PC-3 (cell line): ENCODE data around the gene CDKN3.

Experiments used
- EZH2 ChIP-seq: fragments of 300-600 bp; sonication (generic); IDR thresholded peaks from one replicate; pipeline ENCODE4 v1.6.1; 2017; ENCODE audit warnings: antibody characterized with exemption, mild to moderate bottlenecking, low read length; ENCODE audit not compliant: unreplicated experiment
- EZH2phosphoT487 ChIP-seq: fragments of 300-600 bp; sonication (generic); IDR thresholded peaks from 2 replicates; pipeline ENCODE4 v1.6.1; 2018; ENCODE audit warnings: mild to moderate bottlenecking, antibody characterized with exemption, low read length, borderline replicate concordance
- TF ChIP-seq, protein P1 (sequence below): fragments of 300-600 bp; sonication (generic); conservative IDR thresholded peaks from 2 replicates; pipeline ENCODE4 v1.5.1; 2017; ENCODE audit warnings: antibody characterized with exemption, low read depth, mild to moderate bottlenecking, low read length

- TF ChIP-seq EZH2 = no peak
- TF ChIP-seq, protein P1, sequence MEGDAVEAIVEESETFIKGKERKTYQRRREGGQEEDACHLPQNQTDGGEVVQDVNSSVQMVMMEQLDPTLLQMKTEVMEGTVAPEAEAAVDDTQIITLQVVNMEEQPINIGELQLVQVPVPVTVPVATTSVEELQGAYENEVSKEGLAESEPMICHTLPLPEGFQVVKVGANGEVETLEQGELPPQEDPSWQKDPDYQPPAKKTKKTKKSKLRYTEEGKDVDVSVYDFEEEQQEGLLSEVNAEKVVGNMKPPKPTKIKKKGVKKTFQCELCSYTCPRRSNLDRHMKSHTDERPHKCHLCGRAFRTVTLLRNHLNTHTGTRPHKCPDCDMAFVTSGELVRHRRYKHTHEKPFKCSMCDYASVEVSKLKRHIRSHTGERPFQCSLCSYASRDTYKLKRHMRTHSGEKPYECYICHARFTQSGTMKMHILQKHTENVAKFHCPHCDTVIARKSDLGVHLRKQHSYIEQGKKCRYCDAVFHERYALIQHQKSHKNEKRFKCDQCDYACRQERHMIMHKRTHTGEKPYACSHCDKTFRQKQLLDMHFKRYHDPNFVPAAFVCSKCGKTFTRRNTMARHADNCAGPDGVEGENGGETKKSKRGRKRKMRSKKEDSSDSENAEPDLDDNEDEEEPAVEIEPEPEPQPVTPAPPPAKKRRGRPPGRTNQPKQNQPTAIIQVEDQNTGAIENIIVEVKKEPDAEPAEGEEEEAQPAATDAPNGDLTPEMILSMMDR = no peak
- no peak for TF ChIP-seq EZH2phosphoT487
Measured at GRCh38 chr14:54427871-54428270, 31.1 kb downstream of the CDKN3 start.
